ENCODE measurements around the gene SLITRK3.

SLITRK3 gene

DNA sequence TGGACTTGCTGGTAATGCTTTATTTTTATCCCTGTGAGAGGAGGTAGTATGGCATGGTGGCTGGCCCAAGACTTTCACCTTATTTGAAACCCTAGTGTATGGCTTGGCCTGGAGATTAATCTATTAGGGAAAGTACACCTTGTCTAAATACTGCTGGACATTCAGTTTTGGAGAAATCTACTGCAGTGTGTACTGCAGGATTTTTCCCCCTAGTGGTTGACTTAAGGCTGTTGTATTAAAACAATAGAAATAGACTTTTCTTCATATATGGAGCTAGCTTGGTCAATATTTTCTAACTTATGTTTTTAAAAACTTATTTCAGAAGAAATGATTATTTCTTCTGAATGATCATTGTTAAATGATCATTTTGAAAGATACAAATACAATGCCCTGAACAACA lies 13.9 kb upstream of the SLITRK3 start:
- TF ChIP-seq TAF1 (IDR thresholded peaks at IDR 0.05; ENCODE audit: low read depth) (no peak), RAD21 (IDR thresholded peaks at IDR 0.05; ENCODE audit: low read depth) (no peak), EGR1 (IDR thresholded peaks at IDR 0.05) (no peak), FOXM1 (IDR thresholded peaks at IDR 0.05; ENCODE audit: borderline replicate concordance, low read depth) (no peak), CEBPB (IDR thresholded peaks at IDR 0.05) (no peak), EP300 (IDR thresholded peaks at IDR 0.05; ENCODE audit: borderline replicate concordance) (no peak), CREB1 (IDR thresholded peaks at IDR 0.05; ENCODE audit: low read depth) (no peak), ZBTB7A (IDR thresholded peaks at IDR 0.05; ENCODE audit: low read depth) (no peak), TCF12 (IDR thresholded peaks at IDR 0.05; ENCODE audit: low read depth) (no peak), NFIC (IDR thresholded peaks at IDR 0.05) (no peak), TEAD4 (IDR thresholded peaks at IDR 0.05) (no peak), YY1 (IDR thresholded peaks at IDR 0.05; ENCODE audit: low read depth) (no peak)
- TF ChIP-seq, protein P1, sequence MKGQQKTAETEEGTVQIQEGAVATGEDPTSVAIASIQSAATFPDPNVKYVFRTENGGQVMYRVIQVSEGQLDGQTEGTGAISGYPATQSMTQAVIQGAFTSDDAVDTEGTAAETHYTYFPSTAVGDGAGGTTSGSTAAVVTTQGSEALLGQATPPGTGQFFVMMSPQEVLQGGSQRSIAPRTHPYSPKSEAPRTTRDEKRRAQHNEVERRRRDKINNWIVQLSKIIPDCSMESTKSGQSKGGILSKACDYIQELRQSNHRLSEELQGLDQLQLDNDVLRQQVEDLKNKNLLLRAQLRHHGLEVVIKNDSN (IDR thresholded peaks at IDR 0.05), result no peak
- TF ChIP-seq, protein P2, sequence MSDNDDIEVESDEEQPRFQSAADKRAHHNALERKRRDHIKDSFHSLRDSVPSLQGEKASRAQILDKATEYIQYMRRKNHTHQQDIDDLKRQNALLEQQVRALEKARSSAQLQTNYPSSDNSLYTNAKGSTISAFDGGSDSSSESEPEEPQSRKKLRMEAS (IDR thresholded peaks at IDR 0.05), result no peak

DNA sequence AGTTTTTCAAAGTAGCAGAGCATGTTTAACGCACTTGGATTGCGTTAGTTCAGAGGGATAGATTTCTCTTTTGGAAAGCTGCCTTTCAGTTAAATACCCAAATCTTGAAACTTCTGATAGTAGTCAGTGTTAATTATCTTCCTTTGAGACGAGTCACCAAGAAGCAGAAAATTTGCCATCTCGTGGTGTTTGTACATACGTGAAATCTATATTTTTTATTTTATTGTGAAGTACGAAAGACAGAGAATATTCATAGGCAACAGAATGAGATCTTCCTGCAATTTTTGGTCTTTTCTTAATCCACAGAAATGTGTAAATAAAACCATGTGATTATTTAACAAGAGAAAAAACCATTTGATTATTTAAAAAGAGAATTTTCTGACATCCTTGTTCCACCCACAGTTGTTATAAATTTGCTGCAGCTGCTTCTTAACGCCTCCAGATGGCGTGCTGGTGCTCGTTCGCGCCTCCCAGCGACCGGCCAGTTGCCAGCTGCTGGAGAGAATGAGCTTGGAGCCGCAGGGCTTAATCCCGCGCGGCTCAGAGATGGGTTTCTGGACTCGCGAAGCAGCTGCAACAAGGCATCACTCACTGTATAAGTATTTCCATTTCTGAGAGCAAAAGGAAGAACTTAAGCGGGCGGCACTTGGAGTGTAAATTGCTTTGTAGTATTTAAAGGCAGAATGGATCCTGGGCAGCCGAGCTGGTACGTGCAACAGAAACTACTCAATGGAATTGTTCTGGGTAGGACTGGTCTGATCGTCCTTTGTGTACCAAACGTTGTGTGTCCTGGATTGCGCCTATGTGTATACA lies 10.5 kb upstream of the SLITRK3 start:
- TF ChIP-seq CREB1 (IDR thresholded peaks at IDR 0.05; ENCODE audit: low read depth) (no peak), TCF12 (IDR thresholded peaks at IDR 0.05; ENCODE audit: low read depth) (no peak), TAF1 (IDR thresholded peaks at IDR 0.05; ENCODE audit: low read depth) (no peak), TEAD4 (IDR thresholded peaks at IDR 0.05) (no peak), YY1 (IDR thresholded peaks at IDR 0.05; ENCODE audit: low read depth) (no peak), ZBTB7A (IDR thresholded peaks at IDR 0.05; ENCODE audit: low read depth) (no peak), NFIC (IDR thresholded peaks at IDR 0.05) (peak; percentile 43; the same call in 1 of the 2 replicates), RAD21 (IDR thresholded peaks at IDR 0.05; ENCODE audit: low read depth) (peak; percentile 67), CEBPB (IDR thresholded peaks at IDR 0.05) (no peak), FOXM1 (IDR thresholded peaks at IDR 0.05; ENCODE audit: borderline replicate concordance, low read depth) (no peak), EGR1 (IDR thresholded peaks at IDR 0.05) (no peak), EP300 (IDR thresholded peaks at IDR 0.05; ENCODE audit: borderline replicate concordance) (no peak)
- TF ChIP-seq, protein P3, sequence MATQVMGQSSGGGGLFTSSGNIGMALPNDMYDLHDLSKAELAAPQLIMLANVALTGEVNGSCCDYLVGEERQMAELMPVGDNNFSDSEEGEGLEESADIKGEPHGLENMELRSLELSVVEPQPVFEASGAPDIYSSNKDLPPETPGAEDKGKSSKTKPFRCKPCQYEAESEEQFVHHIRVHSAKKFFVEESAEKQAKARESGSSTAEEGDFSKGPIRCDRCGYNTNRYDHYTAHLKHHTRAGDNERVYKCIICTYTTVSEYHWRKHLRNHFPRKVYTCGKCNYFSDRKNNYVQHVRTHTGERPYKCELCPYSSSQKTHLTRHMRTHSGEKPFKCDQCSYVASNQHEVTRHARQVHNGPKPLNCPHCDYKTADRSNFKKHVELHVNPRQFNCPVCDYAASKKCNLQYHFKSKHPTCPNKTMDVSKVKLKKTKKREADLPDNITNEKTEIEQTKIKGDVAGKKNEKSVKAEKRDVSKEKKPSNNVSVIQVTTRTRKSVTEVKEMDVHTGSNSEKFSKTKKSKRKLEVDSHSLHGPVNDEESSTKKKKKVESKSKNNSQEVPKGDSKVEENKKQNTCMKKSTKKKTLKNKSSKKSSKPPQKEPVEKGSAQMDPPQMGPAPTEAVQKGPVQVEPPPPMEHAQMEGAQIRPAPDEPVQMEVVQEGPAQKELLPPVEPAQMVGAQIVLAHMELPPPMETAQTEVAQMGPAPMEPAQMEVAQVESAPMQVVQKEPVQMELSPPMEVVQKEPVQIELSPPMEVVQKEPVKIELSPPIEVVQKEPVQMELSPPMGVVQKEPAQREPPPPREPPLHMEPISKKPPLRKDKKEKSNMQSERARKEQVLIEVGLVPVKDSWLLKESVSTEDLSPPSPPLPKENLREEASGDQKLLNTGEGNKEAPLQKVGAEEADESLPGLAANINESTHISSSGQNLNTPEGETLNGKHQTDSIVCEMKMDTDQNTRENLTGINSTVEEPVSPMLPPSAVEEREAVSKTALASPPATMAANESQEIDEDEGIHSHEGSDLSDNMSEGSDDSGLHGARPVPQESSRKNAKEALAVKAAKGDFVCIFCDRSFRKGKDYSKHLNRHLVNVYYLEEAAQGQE (IDR thresholded peaks at IDR 0.05; ENCODE audit: low read depth), result no peak
- TF ChIP-seq, protein P2 (IDR thresholded peaks at IDR 0.05), result peak; percentile 42; the same call in 1 of the 2 replicates
- TF ChIP-seq, protein P1 (IDR thresholded peaks at IDR 0.05), result no peak

DNA sequence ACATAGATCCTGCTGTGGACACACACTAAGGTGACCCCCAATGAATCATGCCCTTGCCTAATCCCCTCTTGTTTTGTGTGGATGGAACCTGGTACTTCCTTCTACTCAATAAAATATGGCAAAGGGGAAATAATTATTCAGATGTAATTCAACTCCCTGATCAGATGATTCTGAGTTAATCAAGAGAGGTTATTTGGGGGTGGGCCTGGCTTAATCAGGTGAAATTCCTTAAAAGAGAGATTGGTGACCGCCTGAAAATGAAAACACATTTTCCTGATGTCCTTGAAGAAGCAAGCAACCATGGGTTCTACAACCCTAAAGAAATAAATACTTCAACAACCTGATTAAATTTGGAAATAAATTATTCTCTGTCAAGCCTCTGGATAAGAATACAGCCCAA lies 8.3 kb upstream of the SLITRK3 start:
- TF ChIP-seq TEAD4 (IDR thresholded peaks at IDR 0.05), result no peak
- TF ChIP-seq CEBPB (IDR thresholded peaks at IDR 0.05), result no peak
- TF ChIP-seq EP300 (IDR thresholded peaks at IDR 0.05; ENCODE audit: borderline replicate concordance), result no peak
- TF ChIP-seq, protein P2 (IDR thresholded peaks at IDR 0.05), result no peak
- no peak for TF ChIP-seq FOXM1 (IDR thresholded peaks at IDR 0.05; ENCODE audit: borderline replicate concordance, low read depth)
- TF ChIP-seq, protein P3 (IDR thresholded peaks at IDR 0.05; ENCODE audit: low read depth), result no peak

DNA sequence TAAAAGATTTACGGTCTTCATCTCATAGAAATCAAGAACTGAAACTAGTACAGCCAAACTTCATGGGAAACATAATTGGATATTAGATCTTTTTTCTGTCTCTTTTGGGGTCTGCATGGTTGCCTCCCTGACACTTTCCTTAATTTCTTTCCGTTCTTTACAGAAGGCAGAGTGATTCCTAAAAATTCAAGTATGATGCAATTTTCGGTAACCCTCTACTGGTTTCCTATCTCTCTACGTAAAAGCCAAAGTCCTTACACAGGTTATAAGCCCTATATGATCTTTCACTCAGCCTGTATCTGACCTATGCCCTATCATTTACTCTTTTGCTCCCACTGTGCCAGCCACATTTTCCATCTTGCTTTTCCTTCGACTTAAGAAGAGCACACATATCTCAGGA lies 6.8 kb upstream of the SLITRK3 start:
- TF ChIP-seq ZBTB7A (IDR thresholded peaks at IDR 0.05; ENCODE audit: low read depth) (no peak), TAF1 (IDR thresholded peaks at IDR 0.05; ENCODE audit: low read depth) (no peak), FOXM1 (IDR thresholded peaks at IDR 0.05; ENCODE audit: borderline replicate concordance, low read depth) (no peak), YY1 (IDR thresholded peaks at IDR 0.05; ENCODE audit: low read depth) (no peak), NFIC (IDR thresholded peaks at IDR 0.05) (no peak), TCF12 (IDR thresholded peaks at IDR 0.05; ENCODE audit: low read depth) (no peak)
- TF ChIP-seq, protein P3 (IDR thresholded peaks at IDR 0.05; ENCODE audit: low read depth), result no peak

All from Ishikawa (cell line).